ENCODE data around the gene DENND4A.

Gene DENND4A

GRCh38 chr15:65690173-65690572 lies 101.9 kb downstream of the DENND4A start:
- no peak for DNase-seq (ENCODE audit: low spot score)
- TF ChIP-seq CTCF (IDR thresholded peaks at IDR 0.05; ENCODE audit: extremely low read depth, missing control alignments), result no peak

DNA sequence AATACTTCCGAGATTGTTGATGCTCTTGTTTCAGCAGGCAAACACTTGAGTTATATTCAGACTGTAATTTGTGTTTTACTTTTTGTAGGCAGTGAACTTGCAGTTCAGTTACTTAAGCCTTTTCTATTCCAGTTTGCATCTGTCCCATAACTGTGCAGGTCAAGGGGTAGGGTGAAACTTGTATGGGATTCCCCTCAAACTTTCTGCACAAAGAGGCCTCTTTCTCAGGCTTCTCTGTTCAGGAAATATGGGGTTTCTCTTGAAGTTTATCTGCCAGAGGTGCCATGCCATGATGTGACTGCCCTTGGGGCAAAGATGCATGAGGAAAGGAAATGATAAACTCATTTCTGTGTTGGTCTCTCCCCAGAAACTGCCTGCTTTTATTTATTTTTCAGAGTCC lies 103.6 kb downstream of the DENND4A start:
- peak; percentile 7 for DNase-seq (ENCODE audit: low spot score)
- TF ChIP-seq CTCF (IDR thresholded peaks at IDR 0.05; ENCODE audit: extremely low read depth, missing control alignments), result no peak

DNA sequence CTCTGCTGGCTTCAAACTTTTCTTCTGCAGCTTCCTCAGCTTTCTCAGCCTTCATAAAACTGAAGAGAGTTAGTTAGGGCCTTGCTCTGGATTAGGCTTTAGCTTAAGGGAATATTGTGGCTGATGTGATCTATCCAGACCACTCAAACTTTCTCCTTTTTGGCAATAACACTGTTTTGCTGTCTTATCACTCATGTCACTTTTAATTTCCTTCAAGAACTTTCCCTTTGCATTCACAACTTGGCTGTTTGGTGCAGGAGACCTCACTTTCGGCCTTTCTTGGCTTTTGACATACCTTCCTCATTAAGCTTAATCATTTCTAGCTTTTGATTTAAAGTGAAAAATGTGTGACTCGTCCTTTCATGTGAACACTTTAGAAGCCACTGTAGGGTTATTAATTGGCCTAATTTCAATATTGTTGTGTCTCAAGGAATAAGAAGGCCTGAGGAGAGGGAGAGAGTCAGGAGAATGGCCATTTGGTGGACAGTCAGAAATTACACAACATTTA lies 109.6 kb downstream of the DENND4A start:
- DNase-seq (ENCODE audit: low spot score), result no peak
- no peak for TF ChIP-seq CTCF (IDR thresholded peaks at IDR 0.05; ENCODE audit: extremely low read depth, missing control alignments)

DNA sequence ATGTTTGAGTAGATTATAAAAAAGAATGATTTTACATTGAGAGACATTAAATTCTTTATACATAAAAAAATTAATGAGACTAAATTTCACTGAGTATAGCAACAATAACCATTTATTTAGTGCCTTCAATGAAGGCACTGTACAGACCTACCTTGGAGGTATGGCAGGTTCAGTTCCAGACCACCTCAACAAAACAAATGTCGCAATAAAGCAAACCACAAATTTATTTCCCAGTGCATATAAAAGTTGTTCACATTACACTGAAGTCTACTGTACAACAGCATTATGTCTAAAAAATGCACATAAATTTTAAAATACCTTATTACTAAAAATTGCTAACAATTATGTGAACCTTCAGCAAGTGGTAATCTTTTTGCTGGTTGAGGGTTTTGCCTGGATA lies 111.5 kb downstream of the DENND4A start:
- no peak for TF ChIP-seq CTCF (IDR thresholded peaks at IDR 0.05; ENCODE audit: extremely low read depth, missing control alignments)
- no peak for DNase-seq (ENCODE audit: low spot score)

GRCh38 chr15:65676123-65676522 lies 116.0 kb downstream of the DENND4A start:
- no peak for TF ChIP-seq CTCF (IDR thresholded peaks at IDR 0.05; ENCODE audit: extremely low read depth, missing control alignments)
- DNase-seq (ENCODE audit: low spot score), result no peak

DNA sequence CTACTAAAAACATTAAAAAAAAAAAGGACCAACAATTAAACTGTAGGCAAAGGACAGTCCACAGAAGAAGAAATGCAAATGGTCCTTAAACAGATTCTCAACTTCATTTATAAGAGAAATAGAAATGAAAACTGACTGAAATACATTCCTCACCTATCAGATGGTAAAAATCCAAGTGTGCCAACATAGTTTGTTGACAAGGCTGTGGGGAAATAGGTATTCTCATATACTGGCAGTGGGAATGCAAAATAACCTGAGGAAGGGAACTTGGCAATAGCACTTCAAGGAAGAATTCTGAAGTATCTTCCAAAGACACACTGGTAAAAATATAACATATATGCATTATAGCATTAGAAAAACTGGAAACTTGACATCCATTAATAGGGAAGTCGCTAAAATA lies 116.5 kb downstream of the DENND4A start:
- DNase-seq (ENCODE audit: low spot score), result no peak
- TF ChIP-seq CTCF (IDR thresholded peaks at IDR 0.05; ENCODE audit: extremely low read depth, missing control alignments), result no peak

- no peak for DNase-seq (ENCODE audit: low spot score)
- no peak for TF ChIP-seq CTCF (IDR thresholded peaks at IDR 0.05; ENCODE audit: extremely low read depth, missing control alignments)
Observed at GRCh38 chr15:65666257-65666656, 125.8 kb downstream of the DENND4A start.
